GDM1 (cell line): ENCODE measurements around the gene PACS2.
"Not testable (repeated sequence)": the region's sequence is repeated elsewhere in the genome, so short reads cannot be mapped to it uniquely, and the experiment has no call there.

ENCODE experiments used
- DNase-seq: peaks from one replicate; lab custom pipeline; 2025; lab: John Stamatoyannopoulos, UW

The PACS2 gene

GRCh38 chr14:105314287-105315200 is at the start of gene PACS2:
PACS2 (plus strand) TSS chr14:105314748; CDS start chr14:105314919, 171 bp downstream.
- DNase-seq: peak; percentile 84

- no peak for DNase-seq
These were observed 46.6 kb upstream of the PACS2 start for GRCh38 chr14:105267820-105268548.

- DNase-seq: no peak
These were observed 45.7 kb upstream of the PACS2 start for GRCh38 chr14:105268736-105269354.

- no peak for DNase-seq
These were observed 45.1 kb upstream of the PACS2 start for GRCh38 chr14:105269405-105269804.

- no peak for DNase-seq
These were observed 43.2 kb upstream of the PACS2 start for GRCh38 chr14:105271224-105271890.

GRCh38 chr14:105272623-105273022 is 41.9 kb upstream of the PACS2 start:
- DNase-seq: no peak

- no peak for DNase-seq
These were observed 41.5 kb upstream of the PACS2 start for GRCh38 chr14:105273062-105273461.

GRCh38 chr14:105274637-105275036 is 39.9 kb upstream of the PACS2 start:
- DNase-seq: no peak

- DNase-seq: no peak
These were observed 39.1 kb upstream of the PACS2 start for GRCh38 chr14:105275267-105275946.

- DNase-seq: not testable (repeated sequence)
These were observed 37.1 kb upstream of the PACS2 start for GRCh38 chr14:105277448-105277847.

- DNase-seq: no peak
These were observed 34.7 kb upstream of the PACS2 start for GRCh38 chr14:105279642-105280361.

GRCh38 chr14:105280525-105280924 is 34.0 kb upstream of the PACS2 start:
- DNase-seq: no peak

GRCh38 chr14:105281371-105282097 is 33.0 kb upstream of the PACS2 start:
- DNase-seq: no peak

GRCh38 chr14:105282098-105282725 is 32.3 kb upstream of the PACS2 start:
- DNase-seq: no peak

GRCh38 chr14:105283028-105283427 is 31.5 kb upstream of the PACS2 start:
- DNase-seq: no peak

GRCh38 chr14:105283899-105284298 is 30.6 kb upstream of the PACS2 start:
- peak; percentile 72 for DNase-seq

GRCh38 chr14:105285174-105285573 is 29.4 kb upstream of the PACS2 start:
- no peak for DNase-seq

- DNase-seq: no peak
These were observed 27.8 kb upstream of the PACS2 start for GRCh38 chr14:105286759-105287144.

GRCh38 chr14:105287249-105288102 is 27.1 kb upstream of the PACS2 start:
- no peak for DNase-seq
